ENCODE data around the gene PHTF1. TPM values are rescaled to one million over a fixed set of nuclear protein-coding genes. Genes with fewer than 3 reads are reported as not detected.
"Not testable (repeated sequence)": the region's sequence is repeated elsewhere in the genome, so short reads cannot be mapped to it uniquely, and the experiment has no call there.

Gene PHTF1
- total RNA-seq, 1 experiment from 2014 or later: 27.1 TPM

DNA sequence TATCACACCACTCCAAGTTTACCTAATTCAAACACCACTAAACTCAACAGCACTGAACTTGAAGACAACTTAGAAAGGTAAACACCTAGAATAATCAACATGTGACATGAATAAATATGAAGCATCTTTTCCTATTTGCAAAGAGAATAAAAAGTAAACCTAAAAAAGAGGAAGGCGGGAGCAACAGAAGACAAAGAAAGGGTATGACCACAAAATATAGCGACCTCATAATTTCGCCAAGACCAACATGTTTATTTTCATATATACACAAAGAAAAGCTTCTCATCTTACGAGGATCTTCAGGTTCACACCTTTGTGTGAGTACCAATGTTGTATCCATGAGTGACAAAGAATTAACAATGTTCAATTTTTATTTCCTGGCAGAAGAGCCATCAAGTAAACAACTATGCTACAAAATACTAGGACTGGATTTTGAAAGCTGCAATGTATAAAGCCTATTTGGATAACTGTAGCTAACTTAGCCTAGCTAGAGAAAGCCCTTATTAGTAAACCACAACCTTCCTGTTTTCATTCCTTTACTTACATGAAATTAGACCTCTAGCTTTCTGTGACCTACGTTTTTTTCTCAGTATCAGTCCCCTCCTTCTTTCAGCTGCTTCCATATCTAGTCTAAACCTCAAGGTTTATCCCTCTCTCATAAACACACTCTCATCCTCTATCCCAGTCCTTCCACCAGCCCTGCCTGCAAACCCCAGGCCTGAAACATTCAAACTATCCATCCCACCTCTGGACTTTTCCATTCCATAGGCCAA, 21.3 kb upstream of the PHTF1 start:
- in situ Hi-C loops (cut with HindIII; ENCODE audit: low sequenced_read_pairs): no loop called here
- DNase-seq (ENCODE audit: low spot score): peak; percentile 20

- DNase-seq (ENCODE audit: low spot score): no peak
- in situ Hi-C loops (cut with HindIII; ENCODE audit: low sequenced_read_pairs): no loop called here
Observed at GRCh38 chr1:113779542-113779941, 20.3 kb upstream of the PHTF1 start.

GRCh38 chr1:113777561-113777960, 18.3 kb upstream of the PHTF1 start:
- no peak for DNase-seq (ENCODE audit: low spot score)
- in situ Hi-C loops (cut with HindIII; ENCODE audit: low sequenced_read_pairs): no loop called here

GRCh38 chr1:113770031-113770430, 10.7 kb upstream of the PHTF1 start:
- in situ Hi-C loops (cut with HindIII; ENCODE audit: low sequenced_read_pairs): no loop called here
- DNase-seq (ENCODE audit: low spot score): peak; percentile 69

- in situ Hi-C loops (cut with HindIII; ENCODE audit: low sequenced_read_pairs): no loop called here
- peak; percentile 85 for DNase-seq (ENCODE audit: low spot score)
Observed at GRCh38 chr1:113769601-113769970, 10.3 kb upstream of the PHTF1 start.

GRCh38 chr1:113768916-113769600, 9.8 kb upstream of the PHTF1 start:
- in situ Hi-C loops (cut with HindIII; ENCODE audit: low sequenced_read_pairs): no loop called here
- peak; percentile 23 for DNase-seq (ENCODE audit: low spot score)

- in situ Hi-C loops (cut with HindIII; ENCODE audit: low sequenced_read_pairs): no loop called here
- DNase-seq (ENCODE audit: low spot score): no peak
Observed at GRCh38 chr1:113765306-113766230, 6.3 kb upstream of the PHTF1 start.

DNA sequence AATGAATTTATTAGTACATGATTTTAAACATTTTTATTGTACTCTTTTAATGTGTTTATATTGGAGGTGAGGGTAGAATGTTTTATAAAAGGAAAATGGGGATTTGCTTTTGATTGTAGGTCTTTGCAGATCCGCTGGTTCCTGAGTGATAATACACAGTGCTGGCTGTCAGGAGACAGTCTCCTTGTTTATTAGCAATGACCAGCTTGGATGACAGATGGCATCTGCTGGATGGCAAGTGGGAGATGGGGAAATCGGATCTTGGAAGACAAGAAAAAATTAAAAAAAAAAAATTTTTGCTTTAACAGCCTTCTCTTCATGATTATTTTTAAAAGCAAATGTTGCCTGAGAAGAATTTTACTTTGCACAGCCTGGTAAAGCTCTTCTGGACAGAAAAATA, 4.4 kb upstream of the PHTF1 start:
- in situ Hi-C loops (cut with HindIII; ENCODE audit: low sequenced_read_pairs): no loop called here
- peak; percentile 96 for DNase-seq (ENCODE audit: low spot score)

GRCh38 chr1:113761937-113762336, 2.7 kb upstream of the PHTF1 start:
- in situ Hi-C loops (cut with HindIII; ENCODE audit: low sequenced_read_pairs): no loop called here
- DNase-seq (ENCODE audit: low spot score): no peak

DNA sequence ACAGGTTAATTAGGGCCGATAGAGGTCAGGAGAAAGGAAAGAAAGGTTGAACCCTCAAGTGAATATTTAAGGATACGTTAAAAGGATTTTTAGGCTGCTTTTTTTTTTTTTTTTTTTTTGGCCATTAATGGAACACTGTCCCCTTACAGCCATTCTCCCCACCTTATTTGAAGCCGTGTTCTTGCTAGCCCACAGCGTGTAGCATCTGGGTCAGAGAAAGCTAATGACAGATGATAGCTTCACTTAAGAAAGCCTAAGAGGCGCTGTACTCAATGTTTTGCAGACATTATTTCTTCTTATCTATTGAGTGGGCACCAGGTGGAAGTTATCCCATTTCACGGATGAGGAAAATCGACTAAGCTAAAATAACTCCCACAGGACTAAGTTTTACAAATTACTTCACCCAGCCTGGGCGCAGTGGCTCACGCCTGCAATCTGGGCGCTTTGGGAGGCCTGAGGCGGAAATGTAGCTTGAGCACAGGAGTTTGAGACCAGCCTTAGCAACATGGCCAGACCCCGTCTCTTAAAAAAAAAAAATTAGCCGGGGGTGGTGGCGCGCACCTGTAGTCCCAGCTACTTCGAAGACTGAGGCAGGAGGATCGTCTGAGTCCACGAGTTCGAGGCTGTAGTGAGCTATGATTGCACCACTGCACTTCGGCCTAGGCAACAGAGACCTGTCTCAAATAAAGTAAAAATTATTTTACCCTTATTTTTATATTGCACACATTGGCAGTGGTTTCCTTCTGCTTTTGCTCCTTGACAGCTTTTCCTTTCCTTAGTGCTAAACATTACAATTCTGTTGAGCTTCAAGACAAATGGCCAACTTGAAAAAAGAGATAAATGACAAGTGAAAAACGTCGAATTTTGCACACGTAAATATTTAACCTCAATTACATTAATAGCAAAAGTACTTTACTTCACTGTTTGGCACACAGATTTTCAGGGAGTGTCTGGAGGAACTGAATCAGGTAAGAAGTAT, 1.1 kb upstream of the PHTF1 start:
- in situ Hi-C loops (cut with HindIII; ENCODE audit: low sequenced_read_pairs): no loop called here
- no peak for DNase-seq (ENCODE audit: low spot score)

- in situ Hi-C loops (cut with HindIII; ENCODE audit: low sequenced_read_pairs): no loop called here
- DNase-seq (ENCODE audit: low spot score): peak; percentile 72
Observed at GRCh38 chr1:113758631-113759332, 504 bp downstream of the PHTF1 start.

GRCh38 chr1:113756461-113756860, 2.8 kb downstream of the PHTF1 start:
- no peak for DNase-seq (ENCODE audit: low spot score)
- in situ Hi-C loops (cut with HindIII; ENCODE audit: low sequenced_read_pairs): no loop called here

DNA sequence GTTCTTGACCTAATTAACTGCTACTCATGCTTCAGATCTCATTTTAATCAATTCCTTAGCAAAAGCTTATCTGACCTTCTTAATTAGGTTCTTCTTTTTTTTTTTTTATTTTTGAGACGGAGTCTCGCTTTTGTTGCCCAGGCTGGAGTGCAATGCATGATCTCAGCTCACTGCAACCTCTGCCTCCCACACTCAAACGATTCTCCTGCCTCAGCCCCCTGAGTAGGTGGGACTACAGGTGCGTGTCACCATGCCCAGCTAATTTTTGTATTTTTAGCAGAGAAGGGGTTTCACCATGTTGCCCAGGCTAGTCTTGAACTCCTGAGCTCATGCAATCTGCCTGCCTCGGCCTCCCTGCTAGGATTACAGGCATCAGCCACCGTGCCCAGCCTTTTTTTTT, 6.0 kb downstream of the PHTF1 start:
- DNase-seq (ENCODE audit: low spot score); in situ Hi-C loops (cut with HindIII; ENCODE audit: low sequenced_read_pairs): not testable (repeated sequence)

DNA sequence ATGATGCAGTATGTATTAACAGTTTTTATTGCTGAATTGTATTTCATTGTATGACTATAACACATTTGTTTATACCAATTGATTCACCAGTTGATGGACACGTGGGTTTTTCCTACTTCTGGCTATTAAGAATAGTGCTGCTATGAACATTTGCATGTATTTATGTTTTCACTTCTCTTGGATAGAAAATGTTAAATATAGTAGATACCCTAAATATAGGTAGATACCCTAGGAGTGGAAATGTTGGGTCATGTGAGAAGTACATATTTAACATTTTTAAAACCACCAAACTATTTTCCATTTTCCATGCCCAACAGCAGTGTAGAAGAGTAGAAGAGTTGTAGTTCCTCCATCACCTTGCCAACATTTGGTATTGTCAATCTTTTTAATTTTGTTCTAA, 7.8 kb downstream of the PHTF1 start:
- in situ Hi-C loops (cut with HindIII; ENCODE audit: low sequenced_read_pairs): no loop called here
- DNase-seq (ENCODE audit: low spot score): no peak

GRCh38 chr1:113751114-113751513, 8.2 kb downstream of the PHTF1 start:
- no peak for DNase-seq (ENCODE audit: low spot score)
- in situ Hi-C loops (cut with HindIII; ENCODE audit: low sequenced_read_pairs): no loop called here

GRCh38 chr1:113749402-113749801, 9.9 kb downstream of the PHTF1 start:
- DNase-seq (ENCODE audit: low spot score): no peak
- in situ Hi-C loops (cut with HindIII; ENCODE audit: low sequenced_read_pairs): no loop called here

GRCh38 chr1:113747376-113747775, 11.9 kb downstream of the PHTF1 start:
- in situ Hi-C loops (cut with HindIII; ENCODE audit: low sequenced_read_pairs): no loop called here
- no peak for DNase-seq (ENCODE audit: low spot score)

DNA sequence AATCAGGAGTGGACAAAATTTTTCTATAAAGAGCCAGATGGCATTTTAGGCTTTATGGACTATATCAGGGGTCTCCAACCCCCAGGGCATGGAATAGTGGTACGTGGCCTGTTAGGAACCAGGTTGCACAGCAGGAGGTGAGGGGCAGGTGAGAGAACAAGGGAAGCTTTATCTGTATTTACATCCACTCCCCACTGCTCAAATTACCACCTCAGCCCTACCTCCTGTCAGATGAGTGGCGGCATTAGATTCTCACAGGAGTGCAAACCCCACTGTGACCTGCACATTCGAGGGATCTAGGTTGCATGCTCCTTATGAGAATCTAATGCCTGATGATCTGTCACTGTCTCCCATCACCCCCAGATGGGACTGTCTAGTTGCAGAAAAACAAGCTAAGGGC, 13.9 kb downstream of the PHTF1 start:
- no peak for DNase-seq (ENCODE audit: low spot score)
- in situ Hi-C loops (cut with HindIII; ENCODE audit: low sequenced_read_pairs): no loop called here
